H9 (cell line): ENCODE measurements around the gene KLK2. TPM values are rescaled to one million over a fixed set of nuclear protein-coding genes. Genes with fewer than 3 reads are reported as not detected.

Source experiments
- DNase-seq: peaks from one replicate; pipeline ENCODE4 v3.0.0-alpha.2; 2017
- H2AFZ ChIP-seq: one replicate; pipeline ENCODE4 v1.6.1; 2013; ENCODE audit warnings: mild to moderate bottlenecking, low read length, control low read depth, moderate library complexity
- H2AK5ac ChIP-seq: 2 replicates; pipeline ENCODE4 v1.6.1; 2013; ENCODE audit warnings: low read length, control low read depth, mixed read lengths; ENCODE audit not compliant: insufficient read length
- H2BK120ac ChIP-seq: one replicate; pipeline ENCODE4 v1.6.1; 2013; ENCODE audit warnings: low read depth, mild to moderate bottlenecking, low read length, control low read depth, inconsistent platforms; ENCODE audit not compliant: poor library complexity, severe bottlenecking
- H2BK12ac ChIP-seq: 2 replicates; pipeline ENCODE4 v1.6.1; 2013; ENCODE audit warnings: low read length, control low read depth, mixed read lengths, low read depth; ENCODE audit not compliant: insufficient read length
- H2BK15ac ChIP-seq: 2 replicates; pipeline ENCODE4 v1.6.1; 2013; ENCODE audit warnings: low read depth, low read length, control low read depth
- H2BK20ac ChIP-seq: one replicate; pipeline ENCODE4 v1.6.1; 2013; ENCODE audit warnings: low read depth, mild to moderate bottlenecking, low read length, control low read depth, inconsistent platforms; ENCODE audit not compliant: poor library complexity, severe bottlenecking
- H2BK5ac ChIP-seq: 2 replicates; pipeline ENCODE4 v1.6.1; 2013; ENCODE audit warnings: low read length, control low read depth, mixed read lengths; ENCODE audit not compliant: insufficient read length
- H3K14ac ChIP-seq: 2 replicates; pipeline ENCODE4 v1.6.1; 2013; ENCODE audit warnings: low read length, control low read depth; ENCODE audit not compliant: insufficient read depth
- H3K18ac ChIP-seq: 2 replicates; pipeline ENCODE4 v1.6.1; 2013; ENCODE audit warnings: low read depth, mild to moderate bottlenecking, mixed read lengths, low read length, control low read depth; ENCODE audit not compliant: insufficient read length
- H3K23ac ChIP-seq: 2 replicates; pipeline ENCODE4 v1.6.1; 2013; ENCODE audit warnings: low read length, control low read depth, mixed read lengths, low read depth; ENCODE audit not compliant: insufficient read length
- H3K23me2 ChIP-seq: 2 replicates; pipeline ENCODE4 v1.6.1; 2013; ENCODE audit warnings: low read depth, mild to moderate bottlenecking, mixed read lengths, low read length, control low read depth; ENCODE audit not compliant: insufficient read length, poor library complexity, severe bottlenecking
- H3K27ac ChIP-seq: 2 replicates; pipeline ENCODE4 v1.5.1; 2013; ENCODE audit warnings: low read length, control low read depth, mixed read lengths, low read depth; ENCODE audit not compliant: insufficient read length
- H3K27me3 ChIP-seq: 2 replicates; pipeline ENCODE4 v1.6.1; 2013; ENCODE audit warnings: low read length, control low read depth, inconsistent platforms; ENCODE audit not compliant: insufficient read depth
- H3K4ac ChIP-seq: 2 replicates; pipeline ENCODE4 v1.6.1; 2013; ENCODE audit warnings: low read depth, mild to moderate bottlenecking, control low read depth, inconsistent platforms, low read length, moderate library complexity
- H3K4me1 ChIP-seq: 2 replicates; pipeline ENCODE4 v1.6.1; 2013; ENCODE audit warnings: low read length, control low read depth, inconsistent platforms; ENCODE audit not compliant: insufficient read depth
- H3K4me2 ChIP-seq: 2 replicates; pipeline ENCODE4 v1.6.1; 2013; ENCODE audit warnings: low read length, control low read depth, mixed read lengths; ENCODE audit not compliant: insufficient read length, insufficient read depth
- H3K56ac ChIP-seq: 2 replicates; pipeline ENCODE4 v1.6.1; 2013; ENCODE audit warnings: low read depth, mild to moderate bottlenecking, mixed read lengths, low read length, control low read depth; ENCODE audit not compliant: insufficient read length
- H3K79me1 ChIP-seq: 2 replicates; pipeline ENCODE4 v1.6.1; 2013; ENCODE audit warnings: low read depth, mild to moderate bottlenecking, moderate library complexity, low read length, control low read depth, inconsistent platforms; ENCODE audit not compliant: insufficient read depth, poor library complexity, severe bottlenecking
- H3K79me2 ChIP-seq: 2 replicates; pipeline ENCODE4 v1.6.1; 2013; ENCODE audit warnings: low read length, control low read depth, inconsistent platforms; ENCODE audit not compliant: insufficient read depth
- H3K9ac ChIP-seq: 2 replicates; pipeline ENCODE4 v1.6.1; 2013; ENCODE audit warnings: low read length, control low read depth, mixed read lengths; ENCODE audit not compliant: insufficient read length; ENCODE audit errors: extremely low read depth
- H3K9me3 ChIP-seq: one replicate; pipeline ENCODE4 v1.6.1; 2013; ENCODE audit warnings: low read depth, low read length, inconsistent platforms; ENCODE audit not compliant: control insufficient read depth
- H3T11ph ChIP-seq: one replicate; pipeline ENCODE4 v1.6.1; 2013; ENCODE audit warnings: mild to moderate bottlenecking, low read length, control low read depth, inconsistent platforms
- H4K20me1 ChIP-seq: one replicate; pipeline ENCODE4 v1.6.1; 2013; ENCODE audit not compliant: control insufficient read depth, insufficient read length, insufficient read depth
- H4K5ac ChIP-seq: 2 replicates; pipeline ENCODE4 v1.6.1; 2013; ENCODE audit warnings: low read depth, mild to moderate bottlenecking, mixed read lengths, low read length, control low read depth; ENCODE audit not compliant: insufficient read length
- H4K8ac ChIP-seq: replicated peaks from 2 replicates; pipeline ENCODE4 v1.6.1; 2013; ENCODE audit warnings: low read length, control low read depth, mixed read lengths, low read depth; ENCODE audit not compliant: insufficient read length
- H4K91ac ChIP-seq: 2 replicates; pipeline ENCODE4 v1.6.1; 2013; ENCODE audit warnings: low read depth, mild to moderate bottlenecking, moderate library complexity, mixed read lengths, low read length, control low read depth; ENCODE audit not compliant: insufficient read length
- H3K27ac Mint-ChIP-seq, 3 experiments: 2 replicates in 2 of 3; 3 replicates in 1 of 3; pipeline ENCODE4 v1.8.0; 2020 to 2021; ENCODE audit warnings: mixed read lengths in 3 of 3, mild to moderate bottlenecking in 1 of 3, moderate library complexity in 1 of 3
- H3K27me3 Mint-ChIP-seq: 2 replicates; pipeline ENCODE4 v1.8.0; 2021; ENCODE audit warnings: low read depth, mild to moderate bottlenecking, moderate library complexity, mixed read lengths
- H3K36me3 Mint-ChIP-seq, 3 experiments: 2 replicates in 2 of 3; 3 replicates in 1 of 3; pipeline ENCODE4 v1.8.0; 2020 to 2021; ENCODE audit warnings: low read depth in 3 of 3, mixed read lengths in 3 of 3; ENCODE audit not compliant: insufficient read depth in 1 of 3
- H3K4me1 Mint-ChIP-seq, 2 experiments: 2 replicates each; pipeline ENCODE4 v1.8.0; 2020; ENCODE audit warnings: mixed read lengths in 2 of 2
- H3K4me3 Mint-ChIP-seq, 2 experiments: 2 replicates in 1 of 2; 3 replicates in 1 of 2; pipeline ENCODE4 v1.8.0; 2020 to 2021; ENCODE audit warnings: mild to moderate bottlenecking in 2 of 2, mixed read lengths in 2 of 2, moderate library complexity in 1 of 2
- H3K9me3 Mint-ChIP-seq, 2 experiments: 2 replicates in 1 of 2; 3 replicates in 1 of 2; pipeline ENCODE4 v1.8.0; 2020; ENCODE audit warnings: mild to moderate bottlenecking in 2 of 2, mixed read lengths in 2 of 2, moderate library complexity in 1 of 2
- WGBS: extraction: QIAGEN DNeasy Blood & Tissue Kit; methylation state at CpG from one replicate; pipeline ENCODE4 v1.1.7; 2013; ENCODE audit warnings: missing lambda C conversion rate, low lambda C conversion rate, mixed read lengths; ENCODE audit not compliant: insufficient read length; ENCODE audit errors: extremely low coverage; 5-methylcytosine and 5-hydroxymethylcytosine counted together
- total RNA-seq: library from RNA; stranded (reverse); gene quantifications from 2 replicates; pipeline ENCODE4 v1.2.1, GENCODE V29; 2021
- TF ChIP-seq, protein P1 (sequence below): fragments of 200-600 bp; sonication (generic); conservative IDR thresholded peaks from 3 replicates; pipeline ENCODE4 v1.8.0; 2021; ENCODE audit warnings: antibody characterized with exemption, mild to moderate bottlenecking

Gene KLK2
- total RNA-seq, 1 experiment from 2014 or later = not detected

DNA sequence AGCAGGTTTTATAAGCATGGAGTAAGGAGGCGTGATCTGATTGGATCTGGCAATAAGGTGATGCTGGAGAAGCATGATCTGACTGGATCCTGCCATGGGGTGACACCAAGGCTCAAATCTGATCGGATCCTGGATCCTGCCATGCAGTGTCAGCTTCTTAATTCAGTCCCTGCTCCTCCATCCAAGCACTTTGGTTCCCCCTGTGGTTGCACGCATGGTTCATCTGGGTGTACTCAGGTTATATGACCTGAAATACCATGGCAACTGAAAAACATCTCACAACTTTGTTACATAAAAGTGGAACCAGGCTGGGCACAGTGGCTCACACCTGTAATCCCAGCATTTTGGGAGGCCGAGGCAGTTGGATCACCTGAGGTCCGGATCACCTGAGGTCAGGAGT, 55.6 kb downstream of the KLK2 start:
- DNase-seq = no peak

More for the DNA sequence above, 55.6 kb downstream of the KLK2 start:
- Histone ChIP-seq H3K79me2 (no peaks in the 10 kb centered on the region), H3K9me3 (no peaks in the 10 kb centered on the region), H4K20me1 (no peaks in the 10 kb centered on the region), H3K4me1 (no peaks in the 10 kb centered on the region; the same call in 1 of the 2 replicates), H3T11ph (no peak overlapping the region), H3K4me2 (no peak overlapping the region), H3K4ac (no peak overlapping the region), H3K27me3 (no peaks in the 10 kb centered on the region), H4K8ac (no peak overlapping the region), H2BK20ac (no peak overlapping the region), H2BK15ac (no peak overlapping the region), H2BK5ac (no peak overlapping the region), H2BK12ac (no peak overlapping the region), H3K9ac (no peak overlapping the region), H3K23me2 (no peaks in the 10 kb centered on the region), H4K5ac (no peak overlapping the region), H3K27ac (no peak overlapping the region), H3K18ac (no peak overlapping the region), H3K79me1 (no peaks in the 10 kb centered on the region), H2AFZ (no peak overlapping the region), H3K56ac (no peak overlapping the region), H2BK120ac (no peak overlapping the region), H3K14ac (no peak overlapping the region), H4K91ac (no peak overlapping the region), H2AK5ac (no peak overlapping the region), H3K23ac (no peak overlapping the region)
- peaks cover 4 to 6% of the 10 kb centered on the region in 2 experiments for H3K4me1 Mint-ChIP-seq
- peaks cover 46% of the 10 kb centered on the region for H3K27me3 Mint-ChIP-seq
- no peak overlapping the region for H3K27ac Mint-ChIP-seq
- H3K9me3 Mint-ChIP-seq = peaks cover 0 to 2% of the 10 kb centered on the region in 2 experiments; a peak in 1 of 5 replicates
- TF ChIP-seq, protein P1, sequence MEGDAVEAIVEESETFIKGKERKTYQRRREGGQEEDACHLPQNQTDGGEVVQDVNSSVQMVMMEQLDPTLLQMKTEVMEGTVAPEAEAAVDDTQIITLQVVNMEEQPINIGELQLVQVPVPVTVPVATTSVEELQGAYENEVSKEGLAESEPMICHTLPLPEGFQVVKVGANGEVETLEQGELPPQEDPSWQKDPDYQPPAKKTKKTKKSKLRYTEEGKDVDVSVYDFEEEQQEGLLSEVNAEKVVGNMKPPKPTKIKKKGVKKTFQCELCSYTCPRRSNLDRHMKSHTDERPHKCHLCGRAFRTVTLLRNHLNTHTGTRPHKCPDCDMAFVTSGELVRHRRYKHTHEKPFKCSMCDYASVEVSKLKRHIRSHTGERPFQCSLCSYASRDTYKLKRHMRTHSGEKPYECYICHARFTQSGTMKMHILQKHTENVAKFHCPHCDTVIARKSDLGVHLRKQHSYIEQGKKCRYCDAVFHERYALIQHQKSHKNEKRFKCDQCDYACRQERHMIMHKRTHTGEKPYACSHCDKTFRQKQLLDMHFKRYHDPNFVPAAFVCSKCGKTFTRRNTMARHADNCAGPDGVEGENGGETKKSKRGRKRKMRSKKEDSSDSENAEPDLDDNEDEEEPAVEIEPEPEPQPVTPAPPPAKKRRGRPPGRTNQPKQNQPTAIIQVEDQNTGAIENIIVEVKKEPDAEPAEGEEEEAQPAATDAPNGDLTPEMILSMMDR = no peak
- no peak overlapping the region for H3K4me3 Mint-ChIP-seq
- no CpG with 5 or more reads among the region's 5 CpGs for WGBS
- no peaks in the 10 kb centered on the region for H3K36me3 Mint-ChIP-seq

Other genes starting within 250 kb of the KLK2 start
- 2.8 and 3.1 TPM in 2 replicates for gene SYT3, start 233.6 kb upstream of the KLK2 start, total RNA-seq
- 9.6 and 11.0 TPM in 2 replicates for gene C19orf81, start 224.0 kb upstream of the KLK2 start, total RNA-seq
- 1.4 and 1.7 TPM in 2 replicates for gene SHANK1, start 153.6 kb upstream of the KLK2 start, total RNA-seq
- 3.8 and 3.9 TPM in 2 replicates for gene CLEC11A, start 150.1 kb upstream of the KLK2 start, total RNA-seq
- not detected in 2 replicates for gene GPR32, start 103.0 kb upstream of the KLK2 start, total RNA-seq
- gene ACP4, start 83.0 kb upstream of the KLK2 start, total RNA-seq = not detected in 2 replicates
- 2.1 and 2.3 TPM in 2 replicates for gene KLK1, start 49.7 kb upstream of the KLK2 start, total RNA-seq
- not detected in 2 replicates for gene KLK15, start 39.9 kb upstream of the KLK2 start, total RNA-seq
- not detected in 2 replicates for gene KLK3, start 18.5 kb upstream of the KLK2 start, total RNA-seq
- gene KLK4, start 38.0 kb downstream of the KLK2 start, total RNA-seq = 0.48 TPM in 1 of 2 replicates, not detected in the other
- not detected in 2 replicates for gene KLK5, start 79.6 kb downstream of the KLK2 start, total RNA-seq
- gene KLK6, start 96.2 kb downstream of the KLK2 start, total RNA-seq = 2.6 and 3.4 TPM in 2 replicates
- 0.13 and 0.52 TPM in 2 replicates for gene KLK7, start 110.5 kb downstream of the KLK2 start, total RNA-seq
- gene KLK8, start 128.2 kb downstream of the KLK2 start, total RNA-seq = 2.7 and 2.9 TPM in 2 replicates
- gene KLK10, start 146.3 kb downstream of the KLK2 start, total RNA-seq = 1.3 and 1.4 TPM in 2 replicates
- gene KLK11, start 153.2 kb downstream of the KLK2 start, total RNA-seq = not detected in 2 replicates
- not detected in 2 replicates for gene KLK12, start 161.6 kb downstream of the KLK2 start, total RNA-seq
- 3.0 and 4.2 TPM in 2 replicates for gene KLK13, start 191.7 kb downstream of the KLK2 start, total RNA-seq
- 0.26 and 0.46 TPM in 2 replicates for gene KLK14, start 209.4 kb downstream of the KLK2 start, total RNA-seq
- gene CTU1, start 235.0 kb downstream of the KLK2 start, total RNA-seq = 8.0 and 8.8 TPM in 2 replicates